ENCODE measurements around the gene GP2.
"Not testable (repeated sequence)": the region's sequence is repeated elsewhere in the genome, so short reads cannot be mapped to it uniquely, and the experiment has no call there.

GP2 gene

DNA sequence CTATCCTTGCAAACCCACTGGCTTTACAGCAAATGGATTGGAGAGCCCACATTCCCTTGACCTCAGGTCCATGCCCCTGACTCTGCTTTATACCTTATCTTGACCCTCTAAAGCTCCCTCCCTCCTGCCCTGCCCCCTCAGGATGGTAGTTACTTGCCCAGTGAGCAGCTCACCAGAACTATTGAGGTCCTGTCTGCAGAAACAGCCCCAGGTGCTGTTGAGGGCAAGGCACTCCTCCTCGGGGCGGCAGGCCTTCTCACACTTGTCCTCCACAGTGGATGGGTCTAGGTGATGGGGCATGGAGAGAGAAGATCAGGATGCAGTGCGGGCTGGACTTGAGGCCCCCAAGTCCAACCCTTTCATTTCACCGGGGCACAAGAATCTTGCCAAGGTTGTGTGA is 4.6 kb downstream of the GP2 start:
- no peak overlapping the region for H3K4me3 Mint-ChIP-seq
- no peaks in the 10 kb centered on the region for H3K4me1 Mint-ChIP-seq
- H3K36me3 Mint-ChIP-seq (ENCODE audit: low read depth) = no peaks in the 10 kb centered on the region
- no peaks in the 10 kb centered on the region for H3K9me3 Mint-ChIP-seq
- TF ChIP-seq, protein P1, sequence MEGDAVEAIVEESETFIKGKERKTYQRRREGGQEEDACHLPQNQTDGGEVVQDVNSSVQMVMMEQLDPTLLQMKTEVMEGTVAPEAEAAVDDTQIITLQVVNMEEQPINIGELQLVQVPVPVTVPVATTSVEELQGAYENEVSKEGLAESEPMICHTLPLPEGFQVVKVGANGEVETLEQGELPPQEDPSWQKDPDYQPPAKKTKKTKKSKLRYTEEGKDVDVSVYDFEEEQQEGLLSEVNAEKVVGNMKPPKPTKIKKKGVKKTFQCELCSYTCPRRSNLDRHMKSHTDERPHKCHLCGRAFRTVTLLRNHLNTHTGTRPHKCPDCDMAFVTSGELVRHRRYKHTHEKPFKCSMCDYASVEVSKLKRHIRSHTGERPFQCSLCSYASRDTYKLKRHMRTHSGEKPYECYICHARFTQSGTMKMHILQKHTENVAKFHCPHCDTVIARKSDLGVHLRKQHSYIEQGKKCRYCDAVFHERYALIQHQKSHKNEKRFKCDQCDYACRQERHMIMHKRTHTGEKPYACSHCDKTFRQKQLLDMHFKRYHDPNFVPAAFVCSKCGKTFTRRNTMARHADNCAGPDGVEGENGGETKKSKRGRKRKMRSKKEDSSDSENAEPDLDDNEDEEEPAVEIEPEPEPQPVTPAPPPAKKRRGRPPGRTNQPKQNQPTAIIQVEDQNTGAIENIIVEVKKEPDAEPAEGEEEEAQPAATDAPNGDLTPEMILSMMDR (IDR thresholded peaks at IDR 0.05; ENCODE audit: unreplicated experiment in 3 of 3) = no peak
- no peak overlapping the region for H3K27ac Mint-ChIP-seq
- H3K27me3 Mint-ChIP-seq (ENCODE audit: low read depth) = peaks cover 13% of the 10 kb centered on the region

DNA sequence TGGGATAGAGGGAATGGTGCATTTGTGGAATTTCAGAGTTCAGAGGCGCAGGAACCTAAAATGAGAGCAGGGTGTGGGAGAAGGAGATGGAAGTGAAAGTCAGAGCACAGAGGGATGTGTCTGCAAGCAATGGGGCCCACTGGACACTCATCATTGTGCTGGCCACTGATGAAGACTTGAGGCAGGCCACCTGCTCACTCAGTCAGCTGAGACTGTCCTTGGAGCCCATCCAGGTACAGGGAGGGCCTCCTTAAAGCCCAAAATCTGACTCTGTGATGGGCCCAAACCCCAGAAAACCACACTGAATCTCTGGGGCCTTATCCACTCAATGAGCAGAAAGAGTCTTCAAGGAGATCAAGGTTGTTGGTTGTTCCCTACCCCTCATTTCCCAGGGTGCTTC is 5.6 kb downstream of the GP2 start:
- Mint-ChIP-seq H3K4me3 (no peak overlapping the region), H3K36me3 (ENCODE audit: low read depth) (no peaks in the 10 kb centered on the region), H3K4me1 (no peaks in the 10 kb centered on the region), H3K27me3 (ENCODE audit: low read depth) (peaks cover 13% of the 10 kb centered on the region), H3K9me3 (no peaks in the 10 kb centered on the region), H3K27ac (no peak overlapping the region)
- TF ChIP-seq, protein P1 (IDR thresholded peaks at IDR 0.05; ENCODE audit: unreplicated experiment in 3 of 3) = no peak

DNA sequence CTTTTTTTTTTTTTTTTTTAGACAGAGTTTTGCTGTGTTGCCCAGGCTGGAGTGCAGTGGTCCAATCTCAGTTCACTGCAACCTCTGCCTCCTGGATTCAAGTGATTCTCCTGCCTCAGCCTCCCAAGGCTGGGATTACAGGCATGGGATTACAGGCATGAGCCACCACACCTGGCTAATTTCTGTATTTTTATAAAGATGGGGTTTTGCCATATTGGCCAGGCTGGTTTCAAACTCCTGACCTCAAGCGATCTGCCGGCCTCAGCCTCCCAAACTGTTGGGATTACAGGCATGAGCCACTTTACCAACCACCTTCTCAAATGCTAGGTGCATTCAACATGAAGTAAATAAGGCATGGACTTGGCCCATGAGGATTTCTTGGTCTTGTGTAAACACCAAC is 6.3 kb downstream of the GP2 start:
- peaks cover 13% of the 10 kb centered on the region for H3K27me3 Mint-ChIP-seq (ENCODE audit: low read depth)
- H3K9me3 Mint-ChIP-seq; H3K36me3 Mint-ChIP-seq (ENCODE audit: low read depth); H3K4me1 Mint-ChIP-seq; H3K4me3 Mint-ChIP-seq; H3K27ac Mint-ChIP-seq: not testable (repeated sequence)

DNA sequence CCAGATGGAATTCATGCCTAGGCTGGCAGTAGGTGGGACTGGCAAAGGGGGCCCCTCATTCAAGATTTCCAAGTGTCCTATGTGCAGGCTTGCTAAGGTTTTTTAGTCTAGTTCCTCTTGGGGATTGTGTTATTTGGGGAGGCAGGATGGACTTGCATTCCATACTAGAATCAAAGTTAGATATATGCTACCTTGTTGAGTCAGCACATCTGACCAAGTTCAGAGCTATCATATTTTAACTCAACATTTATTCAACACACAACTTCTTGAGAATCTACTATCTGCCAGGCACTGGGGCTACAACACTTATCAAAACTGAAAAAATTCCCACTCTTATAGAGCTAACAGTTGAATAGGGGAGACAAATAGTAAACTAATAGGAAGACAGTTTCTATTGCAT is 6.7 kb downstream of the GP2 start:
- no peak overlapping the region for H3K4me3 Mint-ChIP-seq
- no peaks in the 10 kb centered on the region for H3K4me1 Mint-ChIP-seq
- TF ChIP-seq, protein P1 (IDR thresholded peaks at IDR 0.05; ENCODE audit: unreplicated experiment in 3 of 3) = no peak
- H3K36me3 Mint-ChIP-seq (ENCODE audit: low read depth) = no peaks in the 10 kb centered on the region
- H3K9me3 Mint-ChIP-seq = no peaks in the 10 kb centered on the region
- no peak overlapping the region for H3K27ac Mint-ChIP-seq
- H3K27me3 Mint-ChIP-seq (ENCODE audit: low read depth) = peaks cover 13% of the 10 kb centered on the region

DNA sequence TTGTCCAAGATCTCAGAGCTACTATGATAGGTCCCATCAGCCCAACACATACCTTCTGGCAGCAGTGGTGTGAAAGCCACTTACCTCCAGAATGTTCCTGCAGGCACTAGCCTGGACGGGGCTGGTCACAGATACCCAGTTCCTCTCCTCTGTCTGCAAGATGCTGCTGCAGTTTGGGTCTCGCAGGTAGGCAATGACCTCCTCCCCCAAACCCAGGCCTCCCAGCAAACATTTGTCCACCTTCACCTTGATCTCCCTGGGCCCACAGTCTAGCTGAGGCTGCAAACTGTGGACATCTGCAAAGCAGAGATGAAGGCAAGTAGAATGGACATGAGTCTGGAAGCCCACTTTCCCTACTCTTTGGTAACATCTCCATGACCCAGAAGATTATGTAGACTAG is 7.1 kb downstream of the GP2 start:
- Mint-ChIP-seq H3K4me1 (no peaks in the 10 kb centered on the region), H3K27me3 (ENCODE audit: low read depth) (peaks cover 13% of the 10 kb centered on the region), H3K36me3 (ENCODE audit: low read depth) (no peaks in the 10 kb centered on the region), H3K9me3 (no peaks in the 10 kb centered on the region), H3K4me3 (no peak overlapping the region), H3K27ac (no peak overlapping the region)
- TF ChIP-seq, protein P1 (IDR thresholded peaks at IDR 0.05; ENCODE audit: unreplicated experiment in 3 of 3) = no peak

DNA sequence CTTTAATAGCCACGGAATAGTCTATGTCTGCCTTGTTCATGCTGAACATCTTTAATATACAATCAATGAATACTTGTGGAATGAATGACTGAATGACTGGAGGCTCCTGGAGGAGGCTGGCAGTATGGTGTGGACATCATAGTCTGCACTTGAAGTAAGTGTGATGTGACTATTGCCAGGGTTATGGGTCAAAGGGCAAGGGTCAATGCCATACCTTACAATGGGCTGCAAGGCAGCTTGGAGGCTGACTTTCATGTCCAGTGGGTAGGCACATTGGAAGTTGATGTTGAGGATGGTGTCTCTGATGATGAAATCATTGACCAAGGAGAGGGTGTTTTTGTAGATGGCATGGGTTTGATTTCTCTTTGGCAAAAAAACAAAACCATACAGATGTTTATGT is 7.9 kb downstream of the GP2 start:
- Mint-ChIP-seq H3K27me3 (ENCODE audit: low read depth) (peaks cover 17% of the 10 kb centered on the region), H3K4me1 (no peaks in the 10 kb centered on the region), H3K36me3 (ENCODE audit: low read depth) (no peaks in the 10 kb centered on the region), H3K9me3 (no peaks in the 10 kb centered on the region), H3K27ac (no peak overlapping the region), H3K4me3 (no peak overlapping the region)
- TF ChIP-seq, protein P1 (IDR thresholded peaks at IDR 0.05; ENCODE audit: unreplicated experiment in 3 of 3) = no peak

Measured in nephron (organoid).